GM21619 (cell line): ENCODE measurements around the gene PCBP4.
"Not testable (repeated sequence)": the region's sequence is repeated elsewhere in the genome, so short reads cannot be mapped to it uniquely, and the experiment has no call there.

ENCODE experiments used
- ATAC-seq: cut with Tn5 transposase; IDR thresholded peaks from one replicate; pipeline ENCODE4 v1.9.1; 2021; ENCODE audit not compliant: unreplicated experiment

PCBP4 gene

GRCh38 chr3:51928981-51929380 lies 38.3 kb downstream of the PCBP4 start:
- ATAC-seq: not testable (repeated sequence)

DNA sequence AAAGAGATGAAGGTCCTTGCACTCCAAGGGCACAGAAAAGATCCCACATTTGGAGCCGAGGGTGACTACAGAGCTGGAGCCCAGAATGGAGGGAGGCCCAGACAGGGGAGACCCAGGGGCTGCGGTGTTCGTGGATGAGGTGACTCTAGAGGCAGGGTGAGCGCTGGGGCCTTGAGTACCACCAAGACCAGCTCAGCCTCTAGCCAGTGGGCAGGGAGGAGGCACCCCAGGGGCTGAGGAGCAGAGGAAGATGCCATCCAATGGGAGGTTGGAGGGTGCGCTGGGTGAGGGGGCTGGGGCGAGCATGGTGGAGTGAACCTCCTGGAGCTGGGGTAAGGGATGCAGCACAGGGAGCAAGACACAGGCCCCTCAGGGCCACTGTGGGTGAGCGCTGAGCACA lies 38.8 kb downstream of the PCBP4 start:
- ATAC-seq: no peak

GRCh38 chr3:51927061-51927977 lies 39.9 kb downstream of the PCBP4 start:
- no peak for ATAC-seq

GRCh38 chr3:51921081-51921578 lies 46.1 kb downstream of the PCBP4 start:
- no peak for ATAC-seq

GRCh38 chr3:51916418-51916817 lies 50.8 kb downstream of the PCBP4 start:
- no peak for ATAC-seq

DNA sequence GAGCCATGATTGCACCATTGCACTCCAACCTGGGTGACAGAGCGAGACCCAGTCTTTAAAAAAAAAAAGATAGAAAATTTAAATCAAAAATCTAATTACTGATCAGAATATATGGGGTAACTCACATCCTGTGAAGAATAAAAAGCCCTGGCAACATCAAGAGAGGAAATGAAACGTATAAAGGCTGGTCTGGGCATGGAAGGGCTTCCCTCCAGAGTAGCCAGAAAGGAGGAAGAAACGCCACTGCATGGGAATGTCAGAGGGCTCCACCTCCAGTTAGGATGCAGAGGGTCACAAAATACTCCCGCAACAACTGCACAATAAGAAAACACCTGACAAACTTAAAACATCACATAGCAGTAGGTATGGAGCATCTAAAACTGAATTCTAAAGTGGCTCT lies 59.2 kb downstream of the PCBP4 start:
- ATAC-seq: no peak
